HEK293 (cell line): Measurements from ENCODE around the gene TBX1.

Experiments
- CTCF ChIA-PET: fragments of 350-600 bp; formaldehyde crosslinking; extraction: SDS; loops from one replicate; lab custom pipeline; 2021; ENCODE audit warnings: antibody characterized with exemption; lab: Yijun Ruan, JAX
- POLR2A ChIA-PET: fragments of 300-600 bp; formaldehyde crosslinking; extraction: SDS; loops from one replicate; lab custom pipeline; 2020; ENCODE audit warnings: antibody characterized with exemption, inconsistent platforms; lab: Yijun Ruan, JAX
- H3K27ac ChIP-seq: fragments of 200-500 bp; sonication (Bioruptor generic); 2 replicates; pipeline ENCODE4 v1.5.1; 2014; ENCODE audit warnings: low read depth, low read length, control low read depth, inconsistent platforms; ENCODE audit errors: extremely low read depth
- H3K36me3 ChIP-seq, 2 experiments: fragments of 200-500 bp in 1 of 2; sonication (Bioruptor generic) in 1 of 2; 1 replicate in 1 of 2; 2 replicates in 1 of 2; pipeline ENCODE4 v1.5.1; 2014 to 2017; ENCODE audit warnings: inconsistent platforms in 2 of 2, low read length in 2 of 2; ENCODE audit not compliant: control insufficient read depth in 2 of 2, insufficient read depth in 1 of 2
- H3K4me1 ChIP-seq: fragments of 200-500 bp; sonication (Bioruptor generic); 2 replicates; pipeline ENCODE4 v1.5.1; 2014; ENCODE audit warnings: mild to moderate bottlenecking, low read length, inconsistent platforms; ENCODE audit not compliant: control insufficient read depth, insufficient read depth
- H3K4me3 ChIP-seq: 2 replicates; pipeline ENCODE4 v1.5.1; 2011; ENCODE audit warnings: low read depth, mild to moderate bottlenecking, control low read depth, low read length, moderate library complexity
- H3K9me3 ChIP-seq: fragments of 200-500 bp; sonication (Bioruptor generic); 2 replicates; pipeline ENCODE4 v1.5.1; 2014; ENCODE audit warnings: low read depth, low read length, inconsistent platforms; ENCODE audit not compliant: control insufficient read depth, insufficient read depth
- BCL11A ChIP-seq: fragments of 450-650 bp; formaldehyde crosslinking; IDR thresholded peaks from 2 replicates; pipeline ENCODE4 v1.5.1; 2016; ENCODE audit warnings: low read depth, missing biosample characterization, missing genetic modification characterization
- MZF1 ChIP-seq: fragments of 450-650 bp; formaldehyde crosslinking; IDR thresholded peaks from 2 replicates; pipeline ENCODE4 v1.5.1; 2017; ENCODE audit warnings: missing biosample characterization, missing genetic modification characterization, borderline replicate concordance
- SCRT2 ChIP-seq: fragments of 450-650 bp; formaldehyde crosslinking; IDR thresholded peaks from 2 replicates; pipeline ENCODE4 v1.5.1; 2016; ENCODE audit warnings: missing biosample characterization, missing genetic modification characterization
- ZBTB1 ChIP-seq: fragments of 450-650 bp; formaldehyde crosslinking; IDR thresholded peaks from 2 replicates; pipeline ENCODE4 v1.5.1; 2016; ENCODE audit warnings: missing biosample characterization, missing genetic modification characterization
- ZBTB11 ChIP-seq: fragments of 450-650 bp; formaldehyde crosslinking; conservative IDR thresholded peaks from 2 replicates; pipeline ENCODE4 v1.5.1; 2016; ENCODE audit warnings: low read depth, missing biosample characterization, missing genetic modification characterization
- ZBTB7A ChIP-seq: fragments of 450-650 bp; formaldehyde crosslinking; IDR thresholded peaks from 2 replicates; pipeline ENCODE4 v1.5.1; 2016; ENCODE audit warnings: low read depth, missing biosample characterization, missing genetic modification characterization
- ZNF121 ChIP-seq: fragments of 450-650 bp; formaldehyde crosslinking; IDR thresholded peaks from 2 replicates; pipeline ENCODE4 v1.5.1; 2016; ENCODE audit warnings: missing biosample characterization, missing genetic modification characterization
- ZNF211 ChIP-seq: fragments of 450-650 bp; formaldehyde crosslinking; IDR thresholded peaks from 2 replicates; pipeline ENCODE4 v1.5.1; 2016; ENCODE audit warnings: low read depth, missing biosample characterization, missing genetic modification characterization
- ZNF324 ChIP-seq: fragments of 450-650 bp; formaldehyde crosslinking; IDR thresholded peaks from 2 replicates; pipeline ENCODE4 v1.5.1; 2016; ENCODE audit warnings: missing biosample characterization, missing genetic modification characterization
- ZNF362 ChIP-seq: fragments of 450-650 bp; formaldehyde crosslinking; IDR thresholded peaks from 2 replicates; pipeline ENCODE4 v1.5.1; 2016; ENCODE audit warnings: missing biosample characterization, missing genetic modification characterization
- ZNF560 ChIP-seq: fragments of 450-650 bp; formaldehyde crosslinking; IDR thresholded peaks from 2 replicates; pipeline ENCODE4 v1.5.1; 2017; ENCODE audit warnings: missing biosample characterization, missing genetic modification characterization, borderline replicate concordance
- ZNF610 ChIP-seq: fragments of 450-650 bp; formaldehyde crosslinking; IDR thresholded peaks from 2 replicates; pipeline ENCODE4 v1.5.1; 2016; ENCODE audit warnings: missing biosample characterization, missing genetic modification characterization, borderline replicate concordance
- ZNF621 ChIP-seq: fragments of 450-650 bp; formaldehyde crosslinking; IDR thresholded peaks from 2 replicates; pipeline ENCODE4 v1.5.1; 2017; ENCODE audit warnings: missing biosample characterization, missing genetic modification characterization
- ZNF658 ChIP-seq: fragments of 450-650 bp; formaldehyde crosslinking; IDR thresholded peaks from 2 replicates; pipeline ENCODE4; 2016; ENCODE audit warnings: missing biosample characterization, missing genetic modification characterization
- ZSCAN18 ChIP-seq: fragments of 450-650 bp; formaldehyde crosslinking; IDR thresholded peaks from 2 replicates; pipeline ENCODE4 v1.5.1; 2016; ENCODE audit warnings: missing biosample characterization, missing genetic modification characterization
- ZXDB ChIP-seq: fragments of 450-650 bp; formaldehyde crosslinking; IDR thresholded peaks from 2 replicates; pipeline ENCODE4 v1.5.1; 2016; ENCODE audit warnings: missing biosample characterization, missing genetic modification characterization
- TF ChIP-seq, protein P1 (sequence below): fragments of 450-650 bp; formaldehyde crosslinking; IDR thresholded peaks from 2 replicates; pipeline ENCODE4 v1.5.1; 2016; ENCODE audit warnings: missing biosample characterization, missing genetic modification characterization, borderline replicate concordance
- TF ChIP-seq, protein P2 (sequence below): IDR thresholded peaks from 2 replicates; pipeline ENCODE4 v1.6.1; 2011; ENCODE audit warnings: mild to moderate bottlenecking, low read depth, low read length, borderline replicate concordance
- TF ChIP-seq, protein P3 (sequence below): fragments of 450-650 bp; formaldehyde crosslinking; IDR thresholded peaks from 2 replicates; pipeline ENCODE4 v1.5.1; 2016; ENCODE audit warnings: missing biosample characterization, missing genetic modification characterization
- TF ChIP-seq, protein P4 (sequence below): fragments of 450-650 bp; formaldehyde crosslinking; IDR thresholded peaks from 2 replicates; pipeline ENCODE4 v1.5.1; 2016; ENCODE audit warnings: missing biosample characterization, missing genetic modification characterization

TBX1 gene

DNA sequence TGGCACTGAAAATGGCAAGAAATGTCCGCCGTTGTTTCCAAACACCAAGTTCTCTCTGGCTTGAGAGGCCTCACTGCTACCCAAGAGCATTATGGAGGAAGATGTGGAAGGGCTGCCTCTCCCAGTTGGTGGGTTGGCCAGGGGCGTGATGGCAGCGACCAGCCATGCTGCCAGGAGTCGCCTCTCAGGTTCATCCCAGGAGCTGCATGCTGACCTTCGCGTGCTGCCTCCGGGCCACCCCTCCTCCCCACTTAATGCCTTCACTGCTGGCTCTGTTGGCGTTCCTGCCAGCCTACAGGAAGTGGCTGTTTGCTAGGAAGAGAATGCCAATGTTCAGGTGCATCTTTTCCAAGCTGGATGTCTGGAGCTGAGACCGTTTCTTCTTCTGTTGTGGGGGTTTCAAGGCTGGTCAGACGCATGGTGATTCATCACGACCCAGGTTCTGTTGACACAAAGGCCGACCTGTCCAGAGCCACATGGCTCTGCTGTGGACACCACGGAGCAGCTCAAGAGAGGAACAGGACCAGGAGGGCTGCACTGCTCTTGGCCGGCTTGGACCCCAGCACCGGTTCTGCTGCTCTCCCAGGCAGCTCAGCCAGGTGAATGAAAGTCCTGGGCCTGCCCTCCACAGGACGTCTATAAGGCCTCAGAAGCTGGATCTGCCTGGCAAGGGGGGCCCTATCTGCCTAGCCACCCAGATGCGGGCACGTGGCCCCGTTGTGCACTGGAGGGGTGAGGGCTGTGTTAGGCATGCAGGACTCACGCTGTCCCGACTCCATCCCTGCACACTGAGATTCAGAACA, 25.1 kb downstream of the TBX1 start (continued):
- TF ChIP-seq ZBTB11 (tag by site-specific recombination) (no peak), BCL11A (tag by site-specific recombination) (no peak), ZNF121 (tag by site-specific recombination) (no peak), ZNF560 (no peak), ZNF324 (tag by site-specific recombination) (no peak), SCRT2 (tag by site-specific recombination) (no peak)

- H3K27ac ChIP-seq = no peak overlapping the region
- H3K4me3 ChIP-seq = no peak overlapping the region
- H3K9me3 ChIP-seq = no peaks in the 10 kb centered on the region
- CTCF ChIA-PET = interaction anchor here (0.6 kb wide), 2 partner anchors 41 to 46 kb away, joined by 3 read pairs; no protein-coding TSS in a partner anchor
- POLR2A ChIA-PET = interaction anchor here (0.9 kb wide), 1 partner anchor 16 kb away, joined by 3 read pairs; no protein-coding TSS in a partner anchor
- H3K4me1 ChIP-seq = no peaks in the 10 kb centered on the region
- H3K36me3 ChIP-seq = peaks cover 0 to 16% of the 10 kb centered on the region in 2 experiments; a peak in 1 of 3 replicates
- TF ChIP-seq, protein P1, sequence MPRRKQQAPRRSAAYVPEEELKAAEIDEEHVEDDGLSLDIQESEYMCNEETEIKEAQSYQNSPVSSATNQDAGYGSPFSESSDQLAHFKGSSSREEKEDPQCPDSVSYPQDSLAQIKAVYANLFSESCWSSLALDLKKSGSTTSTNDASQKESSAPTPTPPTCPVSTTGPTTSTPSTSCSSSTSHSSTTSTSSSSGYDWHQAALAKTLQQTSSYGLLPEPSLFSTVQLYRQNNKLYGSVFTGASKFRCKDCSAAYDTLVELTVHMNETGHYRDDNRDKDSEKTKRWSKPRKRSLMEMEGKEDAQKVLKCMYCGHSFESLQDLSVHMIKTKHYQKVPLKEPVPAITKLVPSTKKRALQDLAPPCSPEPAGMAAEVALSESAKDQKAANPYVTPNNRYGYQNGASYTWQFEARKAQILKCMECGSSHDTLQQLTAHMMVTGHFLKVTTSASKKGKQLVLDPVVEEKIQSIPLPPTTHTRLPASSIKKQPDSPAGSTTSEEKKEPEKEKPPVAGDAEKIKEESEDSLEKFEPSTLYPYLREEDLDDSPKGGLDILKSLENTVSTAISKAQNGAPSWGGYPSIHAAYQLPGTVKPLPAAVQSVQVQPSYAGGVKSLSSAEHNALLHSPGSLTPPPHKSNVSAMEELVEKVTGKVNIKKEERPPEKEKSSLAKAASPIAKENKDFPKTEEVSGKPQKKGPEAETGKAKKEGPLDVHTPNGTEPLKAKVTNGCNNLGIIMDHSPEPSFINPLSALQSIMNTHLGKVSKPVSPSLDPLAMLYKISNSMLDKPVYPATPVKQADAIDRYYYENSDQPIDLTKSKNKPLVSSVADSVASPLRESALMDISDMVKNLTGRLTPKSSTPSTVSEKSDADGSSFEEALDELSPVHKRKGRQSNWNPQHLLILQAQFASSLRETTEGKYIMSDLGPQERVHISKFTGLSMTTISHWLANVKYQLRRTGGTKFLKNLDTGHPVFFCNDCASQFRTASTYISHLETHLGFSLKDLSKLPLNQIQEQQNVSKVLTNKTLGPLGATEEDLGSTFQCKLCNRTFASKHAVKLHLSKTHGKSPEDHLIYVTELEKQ (tag by site-specific recombination) = no peak
- TF ChIP-seq, protein P2, sequence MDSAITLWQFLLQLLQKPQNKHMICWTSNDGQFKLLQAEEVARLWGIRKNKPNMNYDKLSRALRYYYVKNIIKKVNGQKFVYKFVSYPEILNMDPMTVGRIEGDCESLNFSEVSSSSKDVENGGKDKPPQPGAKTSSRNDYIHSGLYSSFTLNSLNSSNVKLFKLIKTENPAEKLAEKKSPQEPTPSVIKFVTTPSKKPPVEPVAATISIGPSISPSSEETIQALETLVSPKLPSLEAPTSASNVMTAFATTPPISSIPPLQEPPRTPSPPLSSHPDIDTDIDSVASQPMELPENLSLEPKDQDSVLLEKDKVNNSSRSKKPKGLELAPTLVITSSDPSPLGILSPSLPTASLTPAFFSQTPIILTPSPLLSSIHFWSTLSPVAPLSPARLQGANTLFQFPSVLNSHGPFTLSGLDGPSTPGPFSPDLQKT = no peak
- no peak for TF ChIP-seq ZNF211 (tag by site-specific recombination)
- no peak for TF ChIP-seq ZXDB (tag by site-specific recombination)
- no peak for TF ChIP-seq ZNF621 (tag by site-specific recombination)
- no peak for TF ChIP-seq ZNF610 (tag by site-specific recombination)
- TF ChIP-seq, protein P3, sequence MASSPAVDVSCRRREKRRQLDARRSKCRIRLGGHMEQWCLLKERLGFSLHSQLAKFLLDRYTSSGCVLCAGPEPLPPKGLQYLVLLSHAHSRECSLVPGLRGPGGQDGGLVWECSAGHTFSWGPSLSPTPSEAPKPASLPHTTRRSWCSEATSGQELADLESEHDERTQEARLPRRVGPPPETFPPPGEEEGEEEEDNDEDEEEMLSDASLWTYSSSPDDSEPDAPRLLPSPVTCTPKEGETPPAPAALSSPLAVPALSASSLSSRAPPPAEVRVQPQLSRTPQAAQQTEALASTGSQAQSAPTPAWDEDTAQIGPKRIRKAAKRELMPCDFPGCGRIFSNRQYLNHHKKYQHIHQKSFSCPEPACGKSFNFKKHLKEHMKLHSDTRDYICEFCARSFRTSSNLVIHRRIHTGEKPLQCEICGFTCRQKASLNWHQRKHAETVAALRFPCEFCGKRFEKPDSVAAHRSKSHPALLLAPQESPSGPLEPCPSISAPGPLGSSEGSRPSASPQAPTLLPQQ (tag by site-specific recombination) = no peak
- no peak for TF ChIP-seq ZNF658 (tag by site-specific recombination)
- TF ChIP-seq, protein P4, sequence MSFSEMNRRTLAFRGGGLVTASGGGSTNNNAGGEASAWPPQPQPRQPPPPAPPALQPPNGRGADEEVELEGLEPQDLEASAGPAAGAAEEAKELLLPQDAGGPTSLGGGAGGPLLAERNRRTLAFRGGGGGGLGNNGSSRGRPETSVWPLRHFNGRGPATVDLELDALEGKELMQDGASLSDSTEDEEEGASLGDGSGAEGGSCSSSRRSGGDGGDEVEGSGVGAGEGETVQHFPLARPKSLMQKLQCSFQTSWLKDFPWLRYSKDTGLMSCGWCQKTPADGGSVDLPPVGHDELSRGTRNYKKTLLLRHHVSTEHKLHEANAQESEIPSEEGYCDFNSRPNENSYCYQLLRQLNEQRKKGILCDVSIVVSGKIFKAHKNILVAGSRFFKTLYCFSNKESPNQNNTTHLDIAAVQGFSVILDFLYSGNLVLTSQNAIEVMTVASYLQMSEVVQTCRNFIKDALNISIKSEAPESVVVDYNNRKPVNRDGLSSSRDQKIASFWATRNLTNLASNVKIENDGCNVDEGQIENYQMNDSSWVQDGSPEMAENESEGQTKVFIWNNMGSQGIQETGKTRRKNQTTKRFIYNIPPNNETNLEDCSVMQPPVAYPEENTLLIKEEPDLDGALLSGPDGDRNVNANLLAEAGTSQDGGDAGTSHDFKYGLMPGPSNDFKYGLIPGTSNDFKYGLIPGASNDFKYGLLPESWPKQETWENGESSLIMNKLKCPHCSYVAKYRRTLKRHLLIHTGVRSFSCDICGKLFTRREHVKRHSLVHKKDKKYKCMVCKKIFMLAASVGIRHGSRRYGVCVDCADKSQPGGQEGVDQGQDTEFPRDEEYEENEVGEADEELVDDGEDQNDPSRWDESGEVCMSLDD (tag by site-specific recombination) = no peak
- TF ChIP-seq ZBTB1 (tag by site-specific recombination) = no peak
- no peak for TF ChIP-seq ZSCAN18 (tag by site-specific recombination)
- no peak for TF ChIP-seq ZNF362 (tag by site-specific recombination)
- no peak for TF ChIP-seq MZF1
- no peak for TF ChIP-seq ZBTB7A (tag by site-specific recombination)
Measured at GRCh38 chr22:19786264-19786585, 25.6 kb downstream of the TBX1 start.
